AG09309 (cell line): ENCODE measurements around the gene ARHGAP40.
"Not testable (repeated sequence)": the region's sequence is repeated elsewhere in the genome, so short reads cannot be mapped to it uniquely, and the experiment has no call there.

Source experiments
- DNase-seq: peaks from one replicate; pipeline ENCODE4 v3.0.0-alpha.2; 2010; ENCODE audit warnings: low read depth
- H3K4me3 ChIP-seq: 2 replicates; pipeline ENCODE4 v1.5.1; 2011; ENCODE audit warnings: mild to moderate bottlenecking, low read depth, low read length, moderate library complexity; ENCODE audit not compliant: control insufficient read depth
- TF ChIP-seq, protein P1 (sequence below): IDR thresholded peaks from 2 replicates; pipeline ENCODE4 v1.5.1; 2011; ENCODE audit warnings: mild to moderate bottlenecking, low read depth, low read length, inconsistent platforms; ENCODE audit not compliant: insufficient read depth, control insufficient read depth; ENCODE audit errors: missing control alignments

ARHGAP40 gene

DNA sequence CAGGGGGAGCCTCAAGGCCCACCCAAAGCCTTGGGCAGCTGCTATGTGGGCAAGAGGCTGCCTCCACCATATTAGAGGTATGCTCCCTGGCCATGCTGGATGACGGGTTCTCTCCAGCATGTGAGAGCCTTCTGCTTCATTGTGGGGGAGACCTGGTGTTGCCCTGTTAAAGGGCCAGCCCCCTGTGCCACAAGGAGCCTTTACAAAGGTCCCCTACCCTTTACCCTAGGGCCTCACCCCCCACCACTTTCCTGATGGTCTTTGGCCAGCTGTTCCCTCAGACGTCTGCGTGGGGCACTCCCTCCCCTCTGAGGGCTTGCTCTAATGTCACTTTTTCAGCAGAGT is 15.5 kb upstream of the ARHGAP40 start:
- no peak overlapping the region for H3K4me3 ChIP-seq
- no peak for DNase-seq
- TF ChIP-seq, protein P1, sequence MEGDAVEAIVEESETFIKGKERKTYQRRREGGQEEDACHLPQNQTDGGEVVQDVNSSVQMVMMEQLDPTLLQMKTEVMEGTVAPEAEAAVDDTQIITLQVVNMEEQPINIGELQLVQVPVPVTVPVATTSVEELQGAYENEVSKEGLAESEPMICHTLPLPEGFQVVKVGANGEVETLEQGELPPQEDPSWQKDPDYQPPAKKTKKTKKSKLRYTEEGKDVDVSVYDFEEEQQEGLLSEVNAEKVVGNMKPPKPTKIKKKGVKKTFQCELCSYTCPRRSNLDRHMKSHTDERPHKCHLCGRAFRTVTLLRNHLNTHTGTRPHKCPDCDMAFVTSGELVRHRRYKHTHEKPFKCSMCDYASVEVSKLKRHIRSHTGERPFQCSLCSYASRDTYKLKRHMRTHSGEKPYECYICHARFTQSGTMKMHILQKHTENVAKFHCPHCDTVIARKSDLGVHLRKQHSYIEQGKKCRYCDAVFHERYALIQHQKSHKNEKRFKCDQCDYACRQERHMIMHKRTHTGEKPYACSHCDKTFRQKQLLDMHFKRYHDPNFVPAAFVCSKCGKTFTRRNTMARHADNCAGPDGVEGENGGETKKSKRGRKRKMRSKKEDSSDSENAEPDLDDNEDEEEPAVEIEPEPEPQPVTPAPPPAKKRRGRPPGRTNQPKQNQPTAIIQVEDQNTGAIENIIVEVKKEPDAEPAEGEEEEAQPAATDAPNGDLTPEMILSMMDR: no peak

DNA sequence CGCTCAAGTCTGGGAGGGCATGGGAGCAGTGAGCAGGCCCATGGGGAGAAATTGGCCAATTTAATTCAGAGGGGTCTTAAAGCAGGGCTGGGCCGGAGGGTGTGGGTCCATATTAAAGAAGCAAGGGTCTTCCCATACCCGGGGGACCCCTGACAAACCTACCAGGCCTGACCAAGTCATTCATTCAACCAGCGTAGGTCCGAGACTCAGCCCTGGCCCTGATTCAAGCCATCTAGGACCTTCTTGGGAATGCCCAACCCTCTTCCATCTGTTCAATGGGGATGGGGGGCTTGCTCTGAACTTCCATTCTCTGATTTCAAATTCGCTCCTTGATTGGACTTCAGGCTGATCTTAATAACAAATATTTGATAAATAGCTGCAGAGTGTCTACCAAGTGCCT is 13.3 kb upstream of the ARHGAP40 start:
- TF ChIP-seq, protein P1: no peak
- no peak for DNase-seq

DNA sequence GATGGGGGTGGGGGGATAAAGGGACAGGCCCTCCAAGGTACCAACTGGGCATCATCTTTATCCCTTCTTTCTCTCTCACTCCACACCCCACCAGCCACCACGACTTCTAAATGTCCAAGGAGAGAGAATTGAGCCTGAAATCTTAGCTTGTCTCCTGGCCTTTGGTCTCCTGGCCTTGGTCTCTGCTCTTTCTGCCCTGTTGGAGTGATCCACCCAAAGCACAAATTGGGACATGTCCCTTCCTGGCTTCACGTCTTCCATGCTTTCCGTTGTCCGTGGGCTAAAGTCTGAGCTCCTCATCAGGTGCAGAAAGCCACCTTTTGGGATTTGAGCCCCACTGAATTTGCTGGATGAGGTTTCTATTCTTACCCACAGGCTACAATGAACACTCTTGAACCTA is 12.3 kb upstream of the ARHGAP40 start:
- DNase-seq: no peak

More for the DNA sequence above, 13.3 kb upstream of the ARHGAP40 start:
- no peak overlapping the region for H3K4me3 ChIP-seq

DNA sequence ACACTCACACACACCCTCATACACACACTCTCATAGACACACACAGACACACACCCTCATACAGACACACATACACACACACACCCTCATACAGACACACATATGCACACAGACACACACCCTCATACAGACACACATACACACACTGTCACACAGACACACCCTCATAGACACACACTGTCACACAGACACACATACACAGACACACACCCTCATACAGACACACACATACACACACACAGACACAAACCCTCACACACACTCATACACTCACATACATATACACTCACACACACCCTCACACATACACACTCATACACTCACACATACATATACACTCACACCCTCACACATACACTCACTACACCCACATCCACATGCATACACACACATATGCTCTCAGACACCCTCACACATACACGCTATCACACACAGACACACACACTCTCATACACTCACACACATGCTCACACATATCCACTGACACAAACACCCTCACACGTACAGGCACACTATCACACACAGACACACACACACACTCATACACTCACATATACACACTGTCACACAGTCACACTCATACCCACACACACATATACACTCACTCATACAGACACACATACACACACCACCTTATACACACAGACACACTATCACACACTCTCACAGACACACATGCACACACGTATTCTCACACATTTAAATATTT is 11.5 kb upstream of the ARHGAP40 start:
- no peak overlapping the region for H3K4me3 ChIP-seq
- no peak for DNase-seq
- TF ChIP-seq, protein P1: no peak

More for the DNA sequence above, 12.3 kb upstream of the ARHGAP40 start:
- TF ChIP-seq, protein P1: no peak
- no peak overlapping the region for H3K4me3 ChIP-seq

DNA sequence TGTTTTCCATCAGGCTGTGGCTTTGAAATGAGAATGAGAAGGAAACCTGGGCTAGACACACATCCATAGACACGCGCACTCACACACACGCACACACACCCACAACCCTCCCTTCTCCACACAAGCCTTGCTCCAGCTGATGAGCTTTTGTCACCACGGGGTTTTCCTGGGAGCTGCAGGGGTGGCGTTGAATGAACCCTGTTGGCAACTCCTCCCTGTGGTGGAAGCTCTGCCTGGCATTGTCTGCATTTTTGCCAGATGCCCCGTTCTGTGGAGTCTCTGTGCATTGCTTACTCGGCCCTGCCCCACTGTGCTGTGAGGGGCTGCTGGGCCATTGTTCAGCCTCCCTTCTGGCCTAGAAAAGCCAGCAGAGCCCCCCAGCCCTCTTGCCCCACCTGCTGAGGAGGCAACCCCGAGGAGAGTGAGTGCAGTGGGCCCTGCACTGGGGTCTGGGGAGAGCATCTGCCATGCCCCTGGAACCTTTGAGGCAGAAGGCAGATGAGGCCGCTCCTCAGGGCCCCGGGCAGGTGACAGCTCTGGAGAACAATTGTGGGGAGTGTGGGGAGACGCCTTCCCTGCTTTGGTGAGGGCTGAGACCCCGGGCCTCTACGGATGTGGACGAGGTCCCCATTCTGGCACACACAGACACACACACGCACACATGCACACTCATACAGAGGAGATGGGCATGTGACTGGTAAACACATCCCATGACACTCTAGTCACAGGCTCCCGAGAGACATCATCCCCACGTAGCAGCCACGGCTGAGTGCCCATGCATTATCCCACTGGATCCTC is 10.7 kb upstream of the ARHGAP40 start:
- no peak for DNase-seq
- no peak overlapping the region for H3K4me3 ChIP-seq
- TF ChIP-seq, protein P1: no peak

DNA sequence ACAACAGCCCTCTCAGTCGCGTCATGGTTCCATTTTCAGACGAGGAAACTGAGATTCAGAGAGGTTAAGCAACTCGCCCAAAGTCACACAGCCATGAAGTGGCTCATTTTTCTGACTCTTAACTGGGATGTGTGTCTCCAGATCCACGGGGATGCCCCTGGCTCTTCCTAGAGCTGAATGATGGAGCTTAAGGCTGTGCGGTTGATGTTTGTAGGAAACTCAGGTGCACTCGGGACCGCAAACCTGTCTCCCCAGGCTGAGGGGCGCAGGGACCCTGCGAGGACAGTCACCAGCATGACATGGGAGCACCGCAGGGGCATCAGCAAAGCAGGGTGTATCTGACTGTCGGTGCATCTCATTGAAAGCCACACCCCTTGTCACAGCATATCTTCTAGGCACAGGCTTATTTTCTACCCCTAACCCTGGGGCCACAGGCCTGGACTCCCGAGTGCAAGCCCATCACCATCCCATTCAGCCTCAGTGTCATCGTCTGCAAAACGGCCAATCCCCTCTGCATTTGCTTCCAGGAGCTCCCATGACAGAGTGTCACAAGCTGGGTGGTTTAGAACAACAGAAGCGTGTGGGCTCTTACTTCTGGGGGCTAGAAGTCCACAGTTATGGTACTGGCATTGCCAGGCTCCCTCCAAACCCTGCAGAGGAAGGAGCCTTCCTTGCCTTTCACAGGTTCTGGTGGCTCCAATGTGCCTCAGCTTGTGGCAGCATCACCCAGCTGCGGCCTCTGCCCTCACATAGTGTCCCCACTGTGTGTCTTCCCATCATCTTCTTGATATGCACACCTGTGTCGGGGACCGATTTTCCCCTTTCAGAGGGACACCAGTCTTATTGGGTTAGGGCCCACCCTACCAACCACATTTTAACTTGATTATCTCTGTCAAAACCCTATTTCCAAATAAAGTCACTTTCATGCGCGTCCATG is 9.9 kb upstream of the ARHGAP40 start:
- DNase-seq: no peak
- H3K4me3 ChIP-seq: no peak overlapping the region
- TF ChIP-seq, protein P1: no peak

DNA sequence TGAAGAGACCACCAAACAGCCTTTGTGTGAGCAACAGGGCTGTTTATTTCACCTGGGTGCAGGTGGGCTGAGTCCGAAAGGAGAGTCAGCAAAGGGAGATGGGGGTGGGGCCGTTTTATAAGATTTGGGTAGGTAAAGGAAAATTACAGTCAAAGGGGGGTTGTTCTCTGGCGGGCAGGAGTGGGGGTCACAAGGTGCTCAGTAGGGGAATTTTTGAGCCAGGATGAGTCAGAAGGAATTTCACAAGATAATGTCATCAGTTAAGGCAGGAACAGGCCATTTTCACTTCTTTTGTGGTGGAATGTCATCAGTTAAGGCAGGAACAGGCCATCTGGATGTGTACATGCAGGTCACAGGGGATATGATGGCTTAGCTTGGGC is 9.2 kb upstream of the ARHGAP40 start:
- DNase-seq, H3K4me3 ChIP-seq: not testable (repeated sequence)

DNA sequence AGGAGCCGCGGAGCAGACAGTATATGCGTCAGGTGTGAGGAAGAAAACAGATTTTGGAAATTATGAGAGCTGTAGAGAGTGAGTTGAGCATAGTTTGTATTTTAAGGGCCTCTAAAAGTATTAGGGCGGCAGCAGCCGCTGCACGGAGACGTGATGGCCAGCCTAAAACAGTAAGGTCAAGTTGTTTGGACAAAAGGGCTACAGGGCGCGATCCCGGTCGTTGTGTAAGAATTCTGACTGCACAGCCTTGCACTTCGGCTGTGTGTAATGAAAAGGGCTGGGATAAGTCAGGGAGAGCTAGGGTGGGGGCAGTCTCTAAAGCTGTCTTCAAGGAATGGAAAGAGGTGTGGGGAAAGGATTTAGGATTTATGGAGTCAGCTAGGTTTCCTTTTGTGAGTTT is 7.3 kb upstream of the ARHGAP40 start:
- not testable (repeated sequence) for DNase-seq, H3K4me3 ChIP-seq

DNA sequence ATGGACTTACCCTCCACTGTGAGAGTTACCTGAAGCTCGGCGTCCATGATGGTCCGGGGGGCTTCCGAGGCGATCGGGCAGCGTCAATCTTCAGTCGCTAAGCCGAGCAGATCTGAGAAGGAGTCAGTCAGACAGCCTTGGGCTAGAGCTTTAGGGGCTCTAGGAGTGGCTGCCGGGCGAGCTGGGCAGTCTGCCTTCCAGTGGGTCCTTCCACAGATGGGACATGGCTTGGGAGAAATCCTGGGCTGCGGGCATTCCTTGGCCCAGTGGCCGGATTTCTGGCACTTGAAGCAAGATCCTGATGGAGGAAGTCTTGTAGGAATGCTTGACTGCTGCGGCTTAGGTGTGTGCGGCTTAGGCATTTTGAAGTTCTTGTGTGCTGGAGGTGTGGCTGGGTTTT is 5.7 kb upstream of the ARHGAP40 start:
- H3K4me3 ChIP-seq, DNase-seq: not testable (repeated sequence)
